Tibial nerve (tissue), 4 donors: ENCODE results near the gene ADAMTS2. TPM values are rescaled to one million over a fixed set of nuclear protein-coding genes. Genes with fewer than 3 reads are reported as not detected.

ENCODE experiments used
- DNase-seq, 2 donors: peaks; one replicate each; pipeline ENCODE4 v3.0.0-alpha.2; 2019; ENCODE audit warnings: low spot score in 2 of 2
- H3K27ac ChIP-seq, 4 donors: fragments of 200-600 bp; sonication (generic) in 3 of 4; one replicate each; pipeline ENCODE4 v1.5.1; 2017 to 2019; ENCODE audit warnings: mild to moderate bottlenecking in 1 of 4
- H3K27me3 ChIP-seq, 2 donors: fragments of 200-600 bp; sonication (generic) in 1 of 2; one replicate each; pipeline versions ENCODE4 v1.5.1 to v1.6.0; 2017 to 2019
- H3K36me3 ChIP-seq, 3 donors: fragments of 200-600 bp; sonication (generic); one replicate each; pipeline ENCODE4 v1.5.1; 2018 to 2019
- H3K4me1 ChIP-seq, 4 donors: fragments of 200-600 bp; sonication (generic) in 3 of 4; one replicate each; pipeline ENCODE4 v1.5.1; 2017 to 2019
- H3K4me3 ChIP-seq, 4 donors: fragments of 200-600 bp; sonication (generic) in 3 of 4; one replicate each; pipeline ENCODE4 v1.5.1; 2017 to 2019; ENCODE audit warnings: mild to moderate bottlenecking in 1 of 4, moderate library complexity in 1 of 4
- H3K9me3 ChIP-seq, 4 donors: fragments of 200-600 bp; sonication (generic) in 3 of 4; one replicate each; pipeline ENCODE4 v1.5.1; 2017 to 2019
- EP300 ChIP-seq, 2 donors: sonication (generic); formaldehyde crosslinking; IDR thresholded peaks; one replicate each; pipeline ENCODE4 v1.6.1; 2017; ENCODE audit warnings: antibody characterized with exemption in 2 of 2, mild to moderate bottlenecking in 1 of 2
- POLR2A ChIP-seq, 2 donors: fragments of 450-650 bp; IDR thresholded peaks; one replicate each; pipeline ENCODE4 v1.6.1; 2017; ENCODE audit warnings: antibody characterized with exemption in 2 of 2, mild to moderate bottlenecking in 2 of 2, moderate library complexity in 2 of 2
- whole genome bisulfite sequencing, 2 donors: methylation state at CpG; one replicate each; pipeline ENCODE4 v1.1.5; 2018; 5-methylcytosine and 5-hydroxymethylcytosine counted together
- total RNA-seq, 4 donors: library from RNA; depleted of rRNA; stranded (reverse); fragments of >200 nt; gene quantifications; one replicate each; pipeline ENCODE4 v1.1.0, GENCODE V29; 2016
- TF ChIP-seq, protein P1 (sequence below), 5 experiments: fragments of 200-600 bp in 3 of 5; fragments of 450-650 bp in 2 of 5; sonication (generic) in 3 of 5; IDR thresholded peaks; one replicate each; pipeline ENCODE4 v1.5.1; 2016 to 2019; ENCODE audit warnings: antibody characterized with exemption in 5 of 5, mild to moderate bottlenecking in 3 of 5, moderate library complexity in 2 of 5

The ADAMTS2 gene
- total RNA-seq, 4 donors from 2014 or later: 23.2 to 58.8 (median 47.2) TPM

GRCh38 chr5:179367491-179367890 is 22.2 kb upstream of the ADAMTS2 start:
- WGBS, 2 donors: 81 to 93% methylated on average over 9 to 12 of the region's 12 CpGs
- Histone ChIP-seq H3K27me3 (no peaks in the 10 kb centered on the region), H3K4me1 (no peaks in the 10 kb centered on the region), H3K9me3 (peaks cover 0 to 6% (median 0%) of the 10 kb centered on the region in 4 donors), H3K4me3 (no peak overlapping the region), H3K27ac (no peak overlapping the region), H3K36me3 (no peaks in the 10 kb centered on the region)
- TF ChIP-seq, protein P1, sequence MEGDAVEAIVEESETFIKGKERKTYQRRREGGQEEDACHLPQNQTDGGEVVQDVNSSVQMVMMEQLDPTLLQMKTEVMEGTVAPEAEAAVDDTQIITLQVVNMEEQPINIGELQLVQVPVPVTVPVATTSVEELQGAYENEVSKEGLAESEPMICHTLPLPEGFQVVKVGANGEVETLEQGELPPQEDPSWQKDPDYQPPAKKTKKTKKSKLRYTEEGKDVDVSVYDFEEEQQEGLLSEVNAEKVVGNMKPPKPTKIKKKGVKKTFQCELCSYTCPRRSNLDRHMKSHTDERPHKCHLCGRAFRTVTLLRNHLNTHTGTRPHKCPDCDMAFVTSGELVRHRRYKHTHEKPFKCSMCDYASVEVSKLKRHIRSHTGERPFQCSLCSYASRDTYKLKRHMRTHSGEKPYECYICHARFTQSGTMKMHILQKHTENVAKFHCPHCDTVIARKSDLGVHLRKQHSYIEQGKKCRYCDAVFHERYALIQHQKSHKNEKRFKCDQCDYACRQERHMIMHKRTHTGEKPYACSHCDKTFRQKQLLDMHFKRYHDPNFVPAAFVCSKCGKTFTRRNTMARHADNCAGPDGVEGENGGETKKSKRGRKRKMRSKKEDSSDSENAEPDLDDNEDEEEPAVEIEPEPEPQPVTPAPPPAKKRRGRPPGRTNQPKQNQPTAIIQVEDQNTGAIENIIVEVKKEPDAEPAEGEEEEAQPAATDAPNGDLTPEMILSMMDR (IDR thresholded peaks at IDR 0.05): no peak
- TF ChIP-seq EP300 (IDR thresholded peaks at IDR 0.05) (no peak), POLR2A (IDR thresholded peaks at IDR 0.05) (no peak)
- no peak for DNase-seq

GRCh38 chr5:179362355-179362754 is 17.1 kb upstream of the ADAMTS2 start:
- no peaks in the 10 kb centered on the region for H3K36me3 ChIP-seq
- no peak overlapping the region for H3K4me3 ChIP-seq
- H3K4me1 ChIP-seq: peaks cover 0 to 2% (median 0%) of the 10 kb centered on the region in 4 donors
- TF ChIP-seq EP300 (IDR thresholded peaks at IDR 0.05) (no peak), POLR2A (IDR thresholded peaks at IDR 0.05) (no peak)
- TF ChIP-seq, protein P1 (IDR thresholded peaks at IDR 0.05): no peak
- no peak for DNase-seq
- 78 to 86% methylated on average over 18 of the region's 18 CpGs for WGBS, 2 donors
- H3K9me3 ChIP-seq: peaks cover 0 to 15% (median 0%) of the 10 kb centered on the region in 4 donors
- no peak overlapping the region for H3K27ac ChIP-seq
- no peaks in the 10 kb centered on the region for H3K27me3 ChIP-seq

DNA sequence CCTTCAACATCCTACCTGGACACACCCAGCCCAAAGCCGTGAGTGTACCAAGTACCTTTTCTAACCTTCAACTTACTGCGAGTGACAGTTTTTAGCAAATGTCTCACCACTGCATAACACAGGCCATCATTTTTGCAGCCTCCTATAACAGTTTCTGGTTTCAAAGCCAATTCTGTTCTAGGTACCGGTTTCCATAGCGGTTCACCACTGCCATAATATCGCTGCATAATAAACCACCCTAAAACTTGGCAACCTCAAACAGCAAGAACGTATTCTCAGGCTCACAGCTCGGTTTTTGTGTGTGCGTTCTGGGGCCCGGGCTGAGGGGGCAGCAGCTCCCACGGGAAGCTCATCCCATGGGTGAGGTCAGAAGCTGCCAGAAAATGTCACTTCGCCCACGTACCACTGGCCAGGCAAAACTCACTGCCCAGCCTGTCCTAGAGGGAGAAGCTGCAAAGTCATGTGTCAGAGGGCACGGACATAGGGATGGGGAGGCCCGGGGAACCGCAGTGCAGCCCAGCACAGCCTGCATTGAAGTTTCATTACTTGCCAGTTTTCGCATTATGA is 15.9 kb upstream of the ADAMTS2 start:
- Histone ChIP-seq H3K27ac (peak overlapping the region in 1 of 4 donors; percentile 39), H3K4me1 (peaks cover 0 to 10% (median 2%) of the 10 kb centered on the region in 4 donors), H3K9me3 (peaks cover 0 to 15% (median 0%) of the 10 kb centered on the region in 4 donors), H3K27me3 (no peaks in the 10 kb centered on the region), H3K36me3 (no peaks in the 10 kb centered on the region), H3K4me3 (no peak overlapping the region)
- TF ChIP-seq EP300 (IDR thresholded peaks at IDR 0.05) (no peak), POLR2A (IDR thresholded peaks at IDR 0.05) (no peak)
- TF ChIP-seq, protein P1 (IDR thresholded peaks at IDR 0.05): no peak
- 48 to 67% methylated on average over 16 of the region's 16 CpGs for WGBS, 2 donors
- no peak for DNase-seq

- peak overlapping the region in 1 of 4 donors; percentile 26 for H3K27ac ChIP-seq
- H3K4me1 ChIP-seq: peaks cover 0 to 12% (median 2%) of the 10 kb centered on the region in 4 donors
- no peak for TF ChIP-seq POLR2A (IDR thresholded peaks at IDR 0.05)
- no peak for TF ChIP-seq EP300 (IDR thresholded peaks at IDR 0.05)
- TF ChIP-seq, protein P1 (IDR thresholded peaks at IDR 0.05): no peak
These were observed 11.8 kb upstream of the ADAMTS2 start for GRCh38 chr5:179357031-179357430.

More at GRCh38 chr5:179357031-179357430, 11.8 kb upstream of the ADAMTS2 start:
- no peaks in the 10 kb centered on the region for H3K27me3 ChIP-seq
- no peak overlapping the region for H3K4me3 ChIP-seq
- no peaks in the 10 kb centered on the region for H3K36me3 ChIP-seq
- peaks cover 0 to 8% (median 0%) of the 10 kb centered on the region in 4 donors for H3K9me3 ChIP-seq
- 59 to 67% methylated on average over 7 of the region's 7 CpGs for WGBS, 2 donors
- no peak for DNase-seq
